ENCODE data around the gene CACNG3. TPM values are rescaled to one million over a fixed set of nuclear protein-coding genes. Genes with fewer than 3 reads are reported as not detected.

CACNG3 gene
- polyA plus RNA-seq, 1 donor from 2014 or later = not detected

- TF ChIP-seq RAD21 (conservative IDR thresholded peaks at IDR 0.05) (no peak), EP300 (conservative IDR thresholded peaks at IDR 0.05; ENCODE audit: poor library complexity, severe bottlenecking) (no peak), SMC3 (conservative IDR thresholded peaks at IDR 0.05; ENCODE audit: poor library complexity) (no peak)
- Histone ChIP-seq H3K9ac (ENCODE audit: low read length) (no peak overlapping the region), H3K9me2 (ENCODE audit: insufficient read depth, low read length) (no peaks in the 10 kb centered on the region), H3K27me3 (ENCODE audit: insufficient read depth, low read depth, low read length) (no peaks in the 10 kb centered on the region), H3K9me3 (ENCODE audit: low read length) (no peaks in the 10 kb centered on the region), H2AFZ (ENCODE audit: low read depth, low read length) (no peak overlapping the region), H3K79me2 (replicated peaks; ENCODE audit: insufficient read depth, low read length) (no peaks in the 10 kb centered on the region), H3K27ac (ENCODE audit: low read length) (no peak overlapping the region), H3K36me3 (ENCODE audit: insufficient read depth, low read length) (no peaks in the 10 kb centered on the region), H3K4me3 (ENCODE audit: low read length) (no peak overlapping the region), H3K4me2 (ENCODE audit: low read length) (no peak overlapping the region), H3F3A (ENCODE audit: insufficient read depth, low read length, poor library complexity, severe bottlenecking) (no peaks in the 10 kb centered on the region), H4K20me1 (ENCODE audit: insufficient read depth) (no peaks in the 10 kb centered on the region)
Measured at GRCh38 chr16:24218299-24218698, 37.8 kb upstream of the CACNG3 start.

- Histone ChIP-seq H3K79me2 (replicated peaks; ENCODE audit: insufficient read depth, low read length) (no peaks in the 10 kb centered on the region), H2AFZ (ENCODE audit: low read depth, low read length) (no peak overlapping the region), H3K9ac (ENCODE audit: low read length) (no peak overlapping the region), H3K27me3 (ENCODE audit: insufficient read depth, low read depth, low read length) (no peaks in the 10 kb centered on the region), H3F3A (ENCODE audit: insufficient read depth, low read length, poor library complexity, severe bottlenecking) (no peaks in the 10 kb centered on the region), H3K27ac (ENCODE audit: low read length) (no peak overlapping the region), H3K9me2 (ENCODE audit: insufficient read depth, low read length) (no peaks in the 10 kb centered on the region), H4K20me1 (ENCODE audit: insufficient read depth) (no peaks in the 10 kb centered on the region), H3K4me2 (ENCODE audit: low read length) (no peak overlapping the region), H3K36me3 (ENCODE audit: insufficient read depth, low read length) (no peaks in the 10 kb centered on the region), H3K9me3 (ENCODE audit: low read length) (no peaks in the 10 kb centered on the region), H3K4me3 (ENCODE audit: low read length) (no peak overlapping the region)
- TF ChIP-seq, protein P1, sequence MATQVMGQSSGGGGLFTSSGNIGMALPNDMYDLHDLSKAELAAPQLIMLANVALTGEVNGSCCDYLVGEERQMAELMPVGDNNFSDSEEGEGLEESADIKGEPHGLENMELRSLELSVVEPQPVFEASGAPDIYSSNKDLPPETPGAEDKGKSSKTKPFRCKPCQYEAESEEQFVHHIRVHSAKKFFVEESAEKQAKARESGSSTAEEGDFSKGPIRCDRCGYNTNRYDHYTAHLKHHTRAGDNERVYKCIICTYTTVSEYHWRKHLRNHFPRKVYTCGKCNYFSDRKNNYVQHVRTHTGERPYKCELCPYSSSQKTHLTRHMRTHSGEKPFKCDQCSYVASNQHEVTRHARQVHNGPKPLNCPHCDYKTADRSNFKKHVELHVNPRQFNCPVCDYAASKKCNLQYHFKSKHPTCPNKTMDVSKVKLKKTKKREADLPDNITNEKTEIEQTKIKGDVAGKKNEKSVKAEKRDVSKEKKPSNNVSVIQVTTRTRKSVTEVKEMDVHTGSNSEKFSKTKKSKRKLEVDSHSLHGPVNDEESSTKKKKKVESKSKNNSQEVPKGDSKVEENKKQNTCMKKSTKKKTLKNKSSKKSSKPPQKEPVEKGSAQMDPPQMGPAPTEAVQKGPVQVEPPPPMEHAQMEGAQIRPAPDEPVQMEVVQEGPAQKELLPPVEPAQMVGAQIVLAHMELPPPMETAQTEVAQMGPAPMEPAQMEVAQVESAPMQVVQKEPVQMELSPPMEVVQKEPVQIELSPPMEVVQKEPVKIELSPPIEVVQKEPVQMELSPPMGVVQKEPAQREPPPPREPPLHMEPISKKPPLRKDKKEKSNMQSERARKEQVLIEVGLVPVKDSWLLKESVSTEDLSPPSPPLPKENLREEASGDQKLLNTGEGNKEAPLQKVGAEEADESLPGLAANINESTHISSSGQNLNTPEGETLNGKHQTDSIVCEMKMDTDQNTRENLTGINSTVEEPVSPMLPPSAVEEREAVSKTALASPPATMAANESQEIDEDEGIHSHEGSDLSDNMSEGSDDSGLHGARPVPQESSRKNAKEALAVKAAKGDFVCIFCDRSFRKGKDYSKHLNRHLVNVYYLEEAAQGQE (IDR thresholded peaks at IDR 0.05; ENCODE audit: borderline replicate concordance) = no peak
- TF ChIP-seq POLR2AphosphoS5 (IDR thresholded peaks at IDR 0.05) (no peak), EP300 (conservative IDR thresholded peaks at IDR 0.05; ENCODE audit: poor library complexity, severe bottlenecking) (no peak), MXI1 (conservative IDR thresholded peaks at IDR 0.05; ENCODE audit: poor library complexity, severe bottlenecking) (no peak), TAF1 (IDR thresholded peaks at IDR 0.05; ENCODE audit: low read depth) (no peak), RAD21 (conservative IDR thresholded peaks at IDR 0.05) (no peak), EZH2 (IDR thresholded peaks at IDR 0.05; ENCODE audit: borderline replicate concordance, insufficient read depth, low read length, poor library complexity, severe bottlenecking) (no peak), SMC3 (conservative IDR thresholded peaks at IDR 0.05; ENCODE audit: poor library complexity) (no peak)
- TF ChIP-seq, protein P2, sequence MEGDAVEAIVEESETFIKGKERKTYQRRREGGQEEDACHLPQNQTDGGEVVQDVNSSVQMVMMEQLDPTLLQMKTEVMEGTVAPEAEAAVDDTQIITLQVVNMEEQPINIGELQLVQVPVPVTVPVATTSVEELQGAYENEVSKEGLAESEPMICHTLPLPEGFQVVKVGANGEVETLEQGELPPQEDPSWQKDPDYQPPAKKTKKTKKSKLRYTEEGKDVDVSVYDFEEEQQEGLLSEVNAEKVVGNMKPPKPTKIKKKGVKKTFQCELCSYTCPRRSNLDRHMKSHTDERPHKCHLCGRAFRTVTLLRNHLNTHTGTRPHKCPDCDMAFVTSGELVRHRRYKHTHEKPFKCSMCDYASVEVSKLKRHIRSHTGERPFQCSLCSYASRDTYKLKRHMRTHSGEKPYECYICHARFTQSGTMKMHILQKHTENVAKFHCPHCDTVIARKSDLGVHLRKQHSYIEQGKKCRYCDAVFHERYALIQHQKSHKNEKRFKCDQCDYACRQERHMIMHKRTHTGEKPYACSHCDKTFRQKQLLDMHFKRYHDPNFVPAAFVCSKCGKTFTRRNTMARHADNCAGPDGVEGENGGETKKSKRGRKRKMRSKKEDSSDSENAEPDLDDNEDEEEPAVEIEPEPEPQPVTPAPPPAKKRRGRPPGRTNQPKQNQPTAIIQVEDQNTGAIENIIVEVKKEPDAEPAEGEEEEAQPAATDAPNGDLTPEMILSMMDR (IDR thresholded peaks at IDR 0.05; ENCODE audit: poor library complexity, severe bottlenecking) = no peak
Measured at GRCh38 chr16:24221219-24221618, 34.9 kb upstream of the CACNG3 start.

DNA sequence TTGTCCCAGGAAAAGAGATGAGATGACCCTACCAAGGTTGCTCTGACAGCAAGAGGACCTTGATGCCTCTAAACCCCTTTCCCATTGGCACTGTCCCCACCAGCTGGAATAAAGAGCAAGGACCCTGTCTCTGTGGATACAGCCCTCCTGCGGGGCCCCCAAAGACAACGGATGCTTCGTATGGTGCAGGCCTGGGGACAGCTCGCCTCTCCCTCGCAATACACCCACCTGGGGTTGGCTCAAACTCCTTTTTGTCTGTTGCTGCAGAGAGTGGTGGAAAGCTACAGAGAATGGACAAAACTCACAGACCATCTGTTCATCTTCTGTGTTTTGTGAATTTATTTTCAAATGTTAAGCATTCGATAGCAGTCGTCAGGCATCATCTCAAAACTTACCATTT is 27.6 kb upstream of the CACNG3 start:
- H3K79me2 ChIP-seq (replicated peaks; ENCODE audit: insufficient read depth, low read length) = no peaks in the 10 kb centered on the region
- no peaks in the 10 kb centered on the region for H4K20me1 ChIP-seq (ENCODE audit: insufficient read depth)
- H3K27me3 ChIP-seq (ENCODE audit: insufficient read depth, low read depth, low read length) = no peaks in the 10 kb centered on the region
- H3K9me3 ChIP-seq (ENCODE audit: low read length) = no peaks in the 10 kb centered on the region
- TF ChIP-seq, protein P2 (IDR thresholded peaks at IDR 0.05; ENCODE audit: poor library complexity, severe bottlenecking) = no peak
- TF ChIP-seq, protein P1 (IDR thresholded peaks at IDR 0.05; ENCODE audit: borderline replicate concordance) = no peak
- TF ChIP-seq EZH2 (IDR thresholded peaks at IDR 0.05; ENCODE audit: borderline replicate concordance, insufficient read depth, low read length, poor library complexity, severe bottlenecking) = no peak
- TF ChIP-seq RAD21 (conservative IDR thresholded peaks at IDR 0.05) = no peak
- no peak for TF ChIP-seq SMC3 (conservative IDR thresholded peaks at IDR 0.05; ENCODE audit: poor library complexity)
- TF ChIP-seq TAF1 (IDR thresholded peaks at IDR 0.05; ENCODE audit: low read depth) = no peak
- no peak for TF ChIP-seq EP300 (conservative IDR thresholded peaks at IDR 0.05; ENCODE audit: poor library complexity, severe bottlenecking)
- no peak for TF ChIP-seq MXI1 (conservative IDR thresholded peaks at IDR 0.05; ENCODE audit: poor library complexity, severe bottlenecking)
- no peak for TF ChIP-seq POLR2AphosphoS5 (IDR thresholded peaks at IDR 0.05)
- H3K9ac ChIP-seq (ENCODE audit: low read length) = no peak overlapping the region
- no peaks in the 10 kb centered on the region for H3K36me3 ChIP-seq (ENCODE audit: insufficient read depth, low read length)
- H3K9me2 ChIP-seq (ENCODE audit: insufficient read depth, low read length) = no peaks in the 10 kb centered on the region
- no peak overlapping the region for H2AFZ ChIP-seq (ENCODE audit: low read depth, low read length)
- no peak overlapping the region for H3K4me3 ChIP-seq (ENCODE audit: low read length)
- H3F3A ChIP-seq (ENCODE audit: insufficient read depth, low read length, poor library complexity, severe bottlenecking) = no peaks in the 10 kb centered on the region
- no peak overlapping the region for H3K4me2 ChIP-seq (ENCODE audit: low read length)
- H3K27ac ChIP-seq (ENCODE audit: low read length) = no peak overlapping the region

All from neural cell (in vitro differentiated cells).